ENCODE results near the gene HEYL. TPM values are rescaled to one million over a fixed set of nuclear protein-coding genes. Genes with fewer than 3 reads are reported as not detected.

The HEYL gene
- total RNA-seq, 1 experiment from 2014 or later: not detected

DNA sequence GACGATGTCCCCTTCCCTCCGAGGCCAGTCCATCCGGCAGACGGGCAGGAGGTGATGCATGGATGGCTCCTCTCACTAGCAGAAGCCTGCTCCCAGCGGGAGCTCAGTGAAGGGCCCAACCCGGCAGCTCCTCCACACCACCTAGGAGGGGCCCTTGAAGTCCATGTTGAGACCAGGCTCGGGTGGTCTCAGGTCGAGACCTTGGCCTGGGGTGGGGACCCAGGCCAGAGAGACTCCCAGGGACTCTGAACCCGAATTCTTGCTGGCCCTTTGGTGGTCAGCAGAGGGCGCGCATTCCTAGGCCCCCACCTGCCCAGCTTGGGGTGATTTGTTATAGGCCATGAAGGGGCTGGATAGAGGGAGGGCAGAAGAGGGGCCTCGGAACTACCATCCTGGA is 33.1 kb upstream of the HEYL start:
- H3K36me3 Mint-ChIP-seq (ENCODE audit: insufficient read depth, unreplicated experiment): no peaks in the 10 kb centered on the region
- TF ChIP-seq, protein P1, sequence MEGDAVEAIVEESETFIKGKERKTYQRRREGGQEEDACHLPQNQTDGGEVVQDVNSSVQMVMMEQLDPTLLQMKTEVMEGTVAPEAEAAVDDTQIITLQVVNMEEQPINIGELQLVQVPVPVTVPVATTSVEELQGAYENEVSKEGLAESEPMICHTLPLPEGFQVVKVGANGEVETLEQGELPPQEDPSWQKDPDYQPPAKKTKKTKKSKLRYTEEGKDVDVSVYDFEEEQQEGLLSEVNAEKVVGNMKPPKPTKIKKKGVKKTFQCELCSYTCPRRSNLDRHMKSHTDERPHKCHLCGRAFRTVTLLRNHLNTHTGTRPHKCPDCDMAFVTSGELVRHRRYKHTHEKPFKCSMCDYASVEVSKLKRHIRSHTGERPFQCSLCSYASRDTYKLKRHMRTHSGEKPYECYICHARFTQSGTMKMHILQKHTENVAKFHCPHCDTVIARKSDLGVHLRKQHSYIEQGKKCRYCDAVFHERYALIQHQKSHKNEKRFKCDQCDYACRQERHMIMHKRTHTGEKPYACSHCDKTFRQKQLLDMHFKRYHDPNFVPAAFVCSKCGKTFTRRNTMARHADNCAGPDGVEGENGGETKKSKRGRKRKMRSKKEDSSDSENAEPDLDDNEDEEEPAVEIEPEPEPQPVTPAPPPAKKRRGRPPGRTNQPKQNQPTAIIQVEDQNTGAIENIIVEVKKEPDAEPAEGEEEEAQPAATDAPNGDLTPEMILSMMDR (IDR thresholded peaks at IDR 0.05; ENCODE audit: unreplicated experiment): peak; percentile 14
- H3K9me3 Mint-ChIP-seq (ENCODE audit: unreplicated experiment): no peaks in the 10 kb centered on the region
- no peak overlapping the region for H3K27ac Mint-ChIP-seq (ENCODE audit: low read depth, unreplicated experiment)
- peaks cover 9% of the 10 kb centered on the region for H3K4me1 Mint-ChIP-seq (ENCODE audit: insufficient read depth, unreplicated experiment)
- ChIA-PET CTCF (interaction anchor here (0.5 to 1.2 kb wide), 6 partner anchors 19 to 383 kb away, joined by 3 to 6 read pairs (median 3); no protein-coding TSS in a partner anchor), POLR2A (no interaction called here)
- intact Hi-C loops (cut with micrococcal nuclease): no loop called here
- H3K4me3 Mint-ChIP-seq (ENCODE audit: unreplicated experiment): peak overlapping the region; percentile 48
- BruUV-seq (replicated peaks): no TSS peak
- no peak for DNase-seq (ENCODE audit: unreplicated experiment)
- H3K27me3 Mint-ChIP-seq (ENCODE audit: insufficient read depth, unreplicated experiment): peaks cover 14% of the 10 kb centered on the region

DNA sequence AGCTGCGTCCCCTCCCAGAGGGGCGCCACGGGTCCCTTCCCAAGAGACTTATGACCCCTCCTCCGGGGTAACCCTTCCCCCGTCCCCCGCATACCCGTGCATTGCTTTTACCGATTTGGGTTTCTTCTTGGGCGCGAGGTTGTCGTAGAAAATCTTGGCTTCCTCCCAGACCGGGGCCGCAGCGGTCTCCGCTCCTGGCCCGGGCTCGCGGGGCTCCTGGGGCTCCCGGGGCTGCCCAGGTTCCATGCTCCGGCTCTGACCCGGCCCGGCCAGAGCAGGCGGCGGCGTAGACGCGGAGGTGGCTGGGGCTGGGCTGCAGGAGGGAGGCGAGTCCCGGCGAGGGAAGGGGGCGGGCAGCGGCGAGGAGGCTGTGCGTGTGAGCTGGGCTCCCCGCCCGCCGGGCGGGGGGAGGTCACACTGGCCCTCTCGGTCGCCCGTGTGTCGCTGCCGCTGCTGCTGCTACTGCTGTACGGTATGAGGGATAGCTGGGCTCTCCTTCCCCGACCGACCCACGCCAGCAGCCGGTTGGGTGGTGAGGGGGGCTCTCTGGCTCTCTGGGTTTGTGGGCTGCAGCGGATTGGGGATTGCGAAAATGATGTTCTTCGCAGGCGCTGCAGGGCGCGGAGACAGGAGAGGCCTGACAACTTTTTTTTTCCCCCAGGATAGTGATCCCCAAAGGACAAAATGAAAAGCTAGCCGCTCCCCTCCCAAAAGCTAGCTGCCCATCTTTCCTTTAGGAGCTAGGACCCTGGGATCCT is 32.5 kb upstream of the HEYL start, which contains the start of gene NT5C1A:
NT5C1A (minus strand) TSS at position 315 of the 758 bp plus-strand sequence; CDS start at position 246, 69 bp downstream.
- Mint-ChIP-seq H3K4me1 (ENCODE audit: insufficient read depth, unreplicated experiment) (peaks cover 9% of the 10 kb centered on the region), H3K27ac (ENCODE audit: low read depth, unreplicated experiment) (no peak within 1 kb of the TSS), H3K9me3 (ENCODE audit: unreplicated experiment) (no peaks in the 10 kb centered on the region), H3K36me3 (ENCODE audit: insufficient read depth, unreplicated experiment) (no peaks in the 10 kb centered on the region), H3K4me3 (ENCODE audit: unreplicated experiment) (peak within 1 kb of the TSS; percentile 48), H3K27me3 (ENCODE audit: insufficient read depth, unreplicated experiment) (peaks cover 20% of the 10 kb centered on the region)
- TF ChIP-seq, protein P1 (IDR thresholded peaks at IDR 0.05; ENCODE audit: unreplicated experiment): no peak
- intact Hi-C loops (cut with micrococcal nuclease): no loop called here
- DNase-seq (ENCODE audit: unreplicated experiment): no peak
- BruUV-seq (replicated peaks): no TSS peak
- ChIA-PET CTCF (interaction anchor here (0.5 to 1.1 kb wide), 4 partner anchors 18 to 178 kb away, joined by 3 to 6 read pairs (median 3); no protein-coding TSS in a partner anchor), POLR2A (interaction anchor here (0.7 to 1.4 kb wide), 3 partner anchors 14 to 66 kb away, joined by 3 to 5 read pairs (median 3); no protein-coding TSS in a partner anchor)

DNA sequence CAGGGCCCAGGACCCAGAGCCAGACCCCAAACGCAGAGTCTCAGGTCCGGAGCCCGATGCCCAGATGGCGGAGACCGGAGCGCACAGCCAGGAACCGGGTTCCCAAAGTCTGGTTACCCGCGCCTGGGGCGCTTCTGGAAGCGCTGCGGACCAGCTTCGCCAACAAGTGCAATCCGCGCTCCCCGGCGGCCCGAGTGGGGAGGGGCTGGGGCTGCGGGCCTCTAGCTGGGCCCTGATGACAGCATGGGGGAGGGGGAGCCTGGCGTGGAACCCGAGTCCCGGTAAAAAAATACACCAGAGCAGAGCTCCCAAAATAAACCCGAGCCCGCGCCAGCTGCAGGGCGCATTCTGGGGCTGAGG is 32.0 kb upstream of the HEYL start:
- ChIA-PET CTCF (interaction anchor here (1.0 to 2.2 kb wide), 3 partner anchors 13 to 18 kb away, joined by 3 to 14 read pairs (median 5); no protein-coding TSS in a partner anchor), POLR2A (interaction anchor here (0.6 to 1.4 kb wide), 4 partner anchors 13 to 186 kb away, joined by 3 to 5 read pairs (median 4); no protein-coding TSS in a partner anchor)
- no peak overlapping the region for H3K4me3 Mint-ChIP-seq (ENCODE audit: unreplicated experiment)
- no TSS peak for BruUV-seq (replicated peaks)
- peaks cover 3% of the 10 kb centered on the region for H3K4me1 Mint-ChIP-seq (ENCODE audit: insufficient read depth, unreplicated experiment)
- no peaks in the 10 kb centered on the region for H3K9me3 Mint-ChIP-seq (ENCODE audit: unreplicated experiment)
- no peaks in the 10 kb centered on the region for H3K36me3 Mint-ChIP-seq (ENCODE audit: insufficient read depth, unreplicated experiment)
- H3K27ac Mint-ChIP-seq (ENCODE audit: low read depth, unreplicated experiment): no peak overlapping the region
- DNase-seq (ENCODE audit: unreplicated experiment): no peak
- intact Hi-C loops (cut with micrococcal nuclease): no loop called here
- H3K27me3 Mint-ChIP-seq (ENCODE audit: insufficient read depth, unreplicated experiment): peaks cover 26% of the 10 kb centered on the region
- TF ChIP-seq, protein P1 (IDR thresholded peaks at IDR 0.05; ENCODE audit: unreplicated experiment): no peak

DNA sequence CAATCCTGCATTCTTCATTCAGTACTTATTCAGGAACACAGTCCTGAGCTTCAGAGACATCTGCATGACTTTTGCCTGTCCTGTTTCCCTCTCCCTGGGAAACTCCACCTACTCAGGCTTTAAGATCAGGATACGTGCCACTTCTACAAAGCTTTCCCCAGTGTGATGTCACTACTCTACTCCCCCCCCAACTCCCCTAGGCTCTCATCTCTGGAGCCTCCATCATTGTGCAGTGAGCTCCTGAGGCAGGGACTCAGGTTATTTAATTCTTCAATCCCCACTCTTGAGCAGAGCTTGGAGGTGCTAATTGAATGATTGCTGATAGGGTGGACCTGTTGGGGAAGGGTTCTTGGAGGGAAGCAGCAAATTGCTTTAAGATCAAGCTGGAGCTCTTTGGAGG is 31.2 kb upstream of the HEYL start:
- no peaks in the 10 kb centered on the region for H3K9me3 Mint-ChIP-seq (ENCODE audit: unreplicated experiment)
- ChIA-PET CTCF (interaction anchor here (1.6 to 2.2 kb wide), 2 partner anchors 12 to 17 kb away, joined by 5 to 14 read pairs; no protein-coding TSS in a partner anchor), POLR2A (interaction anchor here (0.6 to 1.4 kb wide), 3 partner anchors 13 to 186 kb away, joined by 3 to 5 read pairs (median 4); no protein-coding TSS in a partner anchor)
- TF ChIP-seq, protein P1 (IDR thresholded peaks at IDR 0.05; ENCODE audit: unreplicated experiment): no peak
- H3K36me3 Mint-ChIP-seq (ENCODE audit: insufficient read depth, unreplicated experiment): no peaks in the 10 kb centered on the region
- H3K4me1 Mint-ChIP-seq (ENCODE audit: insufficient read depth, unreplicated experiment): no peaks in the 10 kb centered on the region
- intact Hi-C loops (cut with micrococcal nuclease): no loop called here
- no peak for DNase-seq (ENCODE audit: unreplicated experiment)
- no TSS peak for BruUV-seq (replicated peaks)
- H3K27ac Mint-ChIP-seq (ENCODE audit: low read depth, unreplicated experiment): no peak overlapping the region
- peaks cover 28% of the 10 kb centered on the region for H3K27me3 Mint-ChIP-seq (ENCODE audit: insufficient read depth, unreplicated experiment)
- H3K4me3 Mint-ChIP-seq (ENCODE audit: unreplicated experiment): no peak overlapping the region

All from MCF 10A (cell line).